Measurements from ENCODE around the gene ASTL. TPM values are rescaled to one million over a fixed set of nuclear protein-coding genes. Genes with fewer than 3 reads are reported as not detected.

The ASTL gene
- total and polyA plus RNA-seq, 4 donors, result not detected

DNA sequence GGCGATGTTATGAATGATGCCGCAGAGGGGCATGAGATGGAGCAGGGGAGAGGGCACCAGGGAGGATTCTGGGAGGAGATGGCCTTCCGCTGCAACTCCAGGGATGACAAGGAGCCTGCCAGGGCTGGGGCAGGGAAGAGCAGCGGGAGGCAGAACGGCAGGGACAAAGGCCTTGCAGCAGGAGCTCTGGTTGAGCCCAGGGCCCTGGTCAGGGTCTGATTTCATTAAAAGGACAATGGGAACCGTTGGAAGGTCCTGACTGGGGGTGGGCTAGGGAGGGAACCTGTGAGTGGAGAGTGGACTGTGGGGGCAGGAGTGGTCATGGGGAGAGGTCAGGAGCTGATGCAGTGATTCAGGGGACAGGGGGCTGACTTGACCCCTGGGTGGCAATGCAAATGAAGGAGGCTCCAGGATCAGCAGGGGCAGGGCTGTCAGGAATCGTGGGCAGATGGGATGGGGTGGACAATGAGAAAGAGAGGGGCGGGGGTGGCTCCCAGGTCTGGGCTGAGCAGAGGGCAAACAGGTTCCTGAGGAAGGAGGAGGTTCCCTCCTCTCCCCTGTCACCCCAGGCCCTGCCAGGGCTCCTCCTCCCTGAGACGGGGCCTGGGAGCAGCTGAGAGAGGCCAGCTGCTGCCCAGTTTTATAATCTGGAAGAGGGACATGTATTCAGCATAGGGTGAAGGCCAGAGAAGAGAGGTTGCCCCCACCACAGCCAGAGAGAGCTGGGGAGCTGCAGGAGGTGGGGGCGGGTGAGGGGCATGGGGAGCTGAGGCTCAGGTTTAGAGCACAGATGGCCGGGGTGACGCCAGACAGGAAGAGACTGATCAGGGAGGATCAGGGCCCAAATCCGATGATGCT lies 14.2 kb upstream of the ASTL start (continued):
- no peak for TF ChIP-seq TAF1 (conservative IDR thresholded peaks at IDR 0.05)
- TF ChIP-seq, protein P1, sequence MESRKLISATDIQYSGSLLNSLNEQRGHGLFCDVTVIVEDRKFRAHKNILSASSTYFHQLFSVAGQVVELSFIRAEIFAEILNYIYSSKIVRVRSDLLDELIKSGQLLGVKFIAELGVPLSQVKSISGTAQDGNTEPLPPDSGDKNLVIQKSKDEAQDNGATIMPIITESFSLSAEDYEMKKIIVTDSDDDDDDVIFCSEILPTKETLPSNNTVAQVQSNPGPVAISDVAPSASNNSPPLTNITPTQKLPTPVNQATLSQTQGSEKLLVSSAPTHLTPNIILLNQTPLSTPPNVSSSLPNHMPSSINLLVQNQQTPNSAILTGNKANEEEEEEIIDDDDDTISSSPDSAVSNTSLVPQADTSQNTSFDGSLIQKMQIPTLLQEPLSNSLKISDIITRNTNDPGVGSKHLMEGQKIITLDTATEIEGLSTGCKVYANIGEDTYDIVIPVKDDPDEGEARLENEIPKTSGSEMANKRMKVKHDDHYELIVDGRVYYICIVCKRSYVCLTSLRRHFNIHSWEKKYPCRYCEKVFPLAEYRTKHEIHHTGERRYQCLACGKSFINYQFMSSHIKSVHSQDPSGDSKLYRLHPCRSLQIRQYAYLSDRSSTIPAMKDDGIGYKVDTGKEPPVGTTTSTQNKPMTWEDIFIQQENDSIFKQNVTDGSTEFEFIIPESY (IDR thresholded peaks at IDR 0.05), result no peak
- no peak for TF ChIP-seq HNF4G (IDR thresholded peaks at IDR 0.05)
- TF ChIP-seq RXRA (IDR thresholded peaks at IDR 0.05), result no peak
- TF ChIP-seq RAD21 (IDR thresholded peaks at IDR 0.05), result no peak
- no peak for TF ChIP-seq HNF4A (conservative IDR thresholded peaks at IDR 0.05)
- no peak for TF ChIP-seq YY1 (IDR thresholded peaks at IDR 0.05)
- no peak for TF ChIP-seq GABPA (IDR thresholded peaks at IDR 0.05 in 1 of 2, conservative IDR thresholded peaks at IDR 0.05 in 1 of 2)

DNA sequence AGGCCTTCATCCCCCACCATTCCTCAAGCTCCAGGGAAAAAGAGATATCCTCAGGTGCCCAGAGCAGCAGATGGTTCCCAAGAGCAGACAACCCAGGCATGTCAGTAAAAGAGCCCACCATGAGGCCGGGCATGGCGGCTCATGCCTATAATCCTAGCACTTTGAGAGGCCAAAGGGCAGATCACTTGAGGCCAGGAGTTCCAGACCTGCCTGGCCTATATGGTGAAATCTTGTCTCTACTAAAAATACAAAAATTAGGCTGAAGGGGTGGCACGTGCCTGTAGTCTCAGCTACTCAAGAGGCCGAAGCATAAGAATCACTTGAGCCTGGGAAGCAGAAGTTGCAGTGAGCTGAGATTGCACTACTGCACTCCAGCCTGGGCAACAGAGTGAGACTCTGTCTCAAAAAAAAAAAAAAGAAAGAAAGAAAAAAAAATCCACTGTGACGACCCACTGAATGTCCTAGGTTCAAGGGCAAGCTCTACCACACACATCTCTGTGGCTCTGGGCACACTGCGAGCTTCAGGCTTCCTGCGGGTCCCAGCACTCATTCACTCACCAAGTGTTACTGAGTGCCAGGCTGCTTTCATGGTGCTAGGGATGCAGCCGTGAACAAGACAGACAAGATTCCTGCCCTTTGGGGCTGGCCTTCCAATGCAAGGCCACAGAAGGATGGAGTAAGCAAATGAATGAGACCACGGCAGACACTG lies 13.4 kb upstream of the ASTL start:
- DNase-seq (ENCODE audit: low spot score), result no peak
- H3K9ac ChIP-seq (ENCODE audit: low read depth in 1 of 2, low read length in 2 of 2), result no peak overlapping the region
- WGBS, result 93% methylated on average over 9 of the region's 9 CpGs
- no peaks in the 10 kb centered on the region for H3K4me1 ChIP-seq (ENCODE audit: control insufficient read depth in 4 of 4, insufficient read depth in 4 of 4, low read length in 3 of 4)
- no peaks in the 10 kb centered on the region for H3K27me3 ChIP-seq (ENCODE audit: control insufficient read depth in 4 of 4, insufficient read depth in 4 of 4, low read length in 3 of 4)
- no peaks in the 10 kb centered on the region for H3K9me3 ChIP-seq (ENCODE audit: control insufficient read depth in 4 of 4, low read length in 3 of 4)
- H3K4me3 ChIP-seq (ENCODE audit: low read depth in 1 of 3, low read length in 3 of 3), result no peak overlapping the region
- H3K27ac ChIP-seq (ENCODE audit: low read depth in 1 of 2, low read length in 2 of 2), result no peak overlapping the region
- no peaks in the 10 kb centered on the region for H3K36me3 ChIP-seq (ENCODE audit: control insufficient read depth in 4 of 4, insufficient read depth in 3 of 4, low read depth in 1 of 4, low read length in 3 of 4)
- TF ChIP-seq, protein P2, sequence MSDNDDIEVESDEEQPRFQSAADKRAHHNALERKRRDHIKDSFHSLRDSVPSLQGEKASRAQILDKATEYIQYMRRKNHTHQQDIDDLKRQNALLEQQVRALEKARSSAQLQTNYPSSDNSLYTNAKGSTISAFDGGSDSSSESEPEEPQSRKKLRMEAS (IDR thresholded peaks at IDR 0.05), result no peak
- TF ChIP-seq SP1 (IDR thresholded peaks at IDR 0.05), result no peak
- TF ChIP-seq NR2F2 (IDR thresholded peaks at IDR 0.05), result no peak

DNA sequence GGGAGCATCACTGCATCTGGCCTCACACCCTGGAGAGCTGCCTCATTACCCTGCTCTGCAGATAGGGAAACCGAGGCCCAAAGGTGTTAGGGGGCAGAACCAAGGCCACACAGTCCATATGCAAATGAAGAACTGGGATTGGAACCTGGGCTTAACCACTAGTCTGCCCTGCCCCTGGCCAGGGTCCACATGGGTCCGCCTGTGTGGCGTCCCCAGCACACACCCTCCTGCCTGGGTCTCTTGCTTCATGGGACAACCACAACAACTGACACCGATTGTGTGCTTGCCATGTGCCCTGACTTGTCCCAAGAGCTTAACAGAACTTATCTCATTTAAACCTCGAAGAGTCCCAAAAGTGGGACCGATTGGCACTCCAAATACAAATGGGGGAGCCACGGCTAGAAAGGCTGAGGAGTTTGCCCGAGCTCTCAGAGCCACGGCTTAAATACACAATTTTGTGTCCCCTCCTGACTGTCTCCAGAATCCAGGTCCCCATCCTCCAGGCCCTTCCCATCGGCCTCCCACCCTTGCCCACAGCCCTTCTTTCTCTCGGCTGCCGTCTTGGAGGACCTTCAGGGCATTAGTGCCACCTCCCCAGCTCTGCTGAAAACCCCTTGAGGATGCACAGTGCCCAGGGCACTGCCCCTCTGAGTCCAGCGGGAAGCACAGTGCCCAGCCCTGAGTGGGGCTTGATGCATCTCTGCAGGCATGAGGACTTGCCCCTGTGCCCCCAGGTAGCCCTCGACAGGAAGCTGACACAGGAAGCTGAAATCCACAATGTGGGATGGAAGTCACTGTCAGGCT lies 12.7 kb upstream of the ASTL start:
- Histone ChIP-seq H3K9ac (ENCODE audit: low read depth in 1 of 2, low read length in 2 of 2) (no peak overlapping the region), H3K27me3 (ENCODE audit: control insufficient read depth in 4 of 4, insufficient read depth in 4 of 4, low read length in 3 of 4) (no peaks in the 10 kb centered on the region), H3K36me3 (ENCODE audit: control insufficient read depth in 4 of 4, insufficient read depth in 3 of 4, low read depth in 1 of 4, low read length in 3 of 4) (no peaks in the 10 kb centered on the region), H3K27ac (ENCODE audit: low read depth in 1 of 2, low read length in 2 of 2) (no peak overlapping the region), H3K4me3 (ENCODE audit: low read depth in 1 of 3, low read length in 3 of 3) (no peak overlapping the region), H3K9me3 (ENCODE audit: control insufficient read depth in 4 of 4, low read length in 3 of 4) (no peaks in the 10 kb centered on the region), H3K4me1 (ENCODE audit: control insufficient read depth in 4 of 4, insufficient read depth in 4 of 4, low read length in 3 of 4) (no peaks in the 10 kb centered on the region)
- 93% methylated on average over 14 of the region's 14 CpGs for WGBS
- TF ChIP-seq, protein P3, sequence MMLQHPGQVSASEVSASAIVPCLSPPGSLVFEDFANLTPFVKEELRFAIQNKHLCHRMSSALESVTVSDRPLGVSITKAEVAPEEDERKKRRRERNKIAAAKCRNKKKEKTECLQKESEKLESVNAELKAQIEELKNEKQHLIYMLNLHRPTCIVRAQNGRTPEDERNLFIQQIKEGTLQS (IDR thresholded peaks at IDR 0.05), result no peak
- no peak for DNase-seq (ENCODE audit: low spot score)

Data from liver (tissue), 9 donors.